NCI-H82 (cell line): Measurements from ENCODE around the gene HNRNPLL.
"Not testable (repeated sequence)": the region's sequence is repeated elsewhere in the genome, so short reads cannot be mapped to it uniquely, and the experiment has no call there.

Experiments
- DNase-seq: peaks from one replicate; lab custom pipeline; 2025; lab: John Stamatoyannopoulos, UW

The HNRNPLL gene

GRCh38 chr2:38602732-38603401, at the start of gene HNRNPLL:
Gene HNRNPLL, minus strand, starts transcription at chr2:38602928. Its CDS starts 302 bp downstream, at chr2:38602626.
- DNase-seq: peak; percentile 99

- DNase-seq: peak; percentile 18
Observed at GRCh38 chr2:38650717-38651116, 48.0 kb upstream of the HNRNPLL start.

GRCh38 chr2:38650012-38650411, 47.3 kb upstream of the HNRNPLL start:
- no peak for DNase-seq

GRCh38 chr2:38649176-38649728, 46.5 kb upstream of the HNRNPLL start:
- no peak for DNase-seq

- DNase-seq: no peak
Observed at GRCh38 chr2:38648107-38648761, 45.5 kb upstream of the HNRNPLL start.

- not testable (repeated sequence) for DNase-seq
Observed at GRCh38 chr2:38643683-38644511, 41.2 kb upstream of the HNRNPLL start.

GRCh38 chr2:38643021-38643671, 40.4 kb upstream of the HNRNPLL start:
- DNase-seq: no peak

- not testable (repeated sequence) for DNase-seq
Observed at GRCh38 chr2:38642373-38643017, 39.8 kb upstream of the HNRNPLL start.

GRCh38 chr2:38636069-38636468, 33.3 kb upstream of the HNRNPLL start:
- DNase-seq: no peak

GRCh38 chr2:38635139-38635538, 32.4 kb upstream of the HNRNPLL start:
- DNase-seq: no peak

- no peak for DNase-seq
Observed at GRCh38 chr2:38634684-38635083, 32.0 kb upstream of the HNRNPLL start.

GRCh38 chr2:38633895-38634294, 31.2 kb upstream of the HNRNPLL start:
- no peak for DNase-seq

GRCh38 chr2:38632980-38633379, 30.3 kb upstream of the HNRNPLL start:
- DNase-seq: no peak

- DNase-seq: peak; percentile 34
Observed at GRCh38 chr2:38631976-38632375, 29.2 kb upstream of the HNRNPLL start.

GRCh38 chr2:38629684-38630083, 27.0 kb upstream of the HNRNPLL start:
- DNase-seq: no peak

GRCh38 chr2:38627391-38627790, 24.7 kb upstream of the HNRNPLL start:
- DNase-seq: no peak

- DNase-seq: no peak
Observed at GRCh38 chr2:38626326-38627035, 23.8 kb upstream of the HNRNPLL start.

- no peak for DNase-seq
Observed at GRCh38 chr2:38622210-38622609, 19.5 kb upstream of the HNRNPLL start.

- DNase-seq: no peak
Observed at GRCh38 chr2:38621018-38621417, 18.3 kb upstream of the HNRNPLL start.

GRCh38 chr2:38620282-38620977, 17.7 kb upstream of the HNRNPLL start:
- no peak for DNase-seq
